Effector memory CD8-positive, alpha-beta T cell (primary cell): ENCODE data around the gene DICER1.
"Not testable (repeated sequence)": the region's sequence is repeated elsewhere in the genome, so short reads cannot be mapped to it uniquely, and the experiment has no call there.

ENCODE experiments used
- ATAC-seq: fragments of 150-1000 bp; cut with Tn5 transposase; replicated peaks from 2 replicates; pipeline ENCODE4 v1.10.0; 2021; ENCODE audit warnings: mild to moderate bottlenecking, moderate library complexity
- DNase-seq, 3 experiments: peaks; one replicate each; pipeline ENCODE4 v3.0.0; 2021
- H3K27ac Mint-ChIP-seq, 2 donors: one replicate each; pipeline ENCODE4 v1.8.0; 2022; ENCODE audit warnings: mild to moderate bottlenecking in 2 of 2, mixed read lengths in 2 of 2, moderate library complexity in 2 of 2
- H3K27me3 Mint-ChIP-seq, 2 donors: one replicate each; pipeline ENCODE4 v1.8.0; 2022; ENCODE audit warnings: mixed read lengths in 2 of 2
- H3K36me3 Mint-ChIP-seq: one replicate; pipeline ENCODE4 v1.8.0; 2022; ENCODE audit warnings: mild to moderate bottlenecking, moderate library complexity, mixed read lengths; ENCODE audit not compliant: insufficient read depth
- H3K4me1 Mint-ChIP-seq, 2 donors: one replicate each; pipeline ENCODE4 v1.8.0; 2022; ENCODE audit warnings: low read depth in 2 of 2, mixed read lengths in 2 of 2
- H3K4me3 Mint-ChIP-seq, 2 donors: one replicate each; pipeline ENCODE4 v1.8.0; 2022; ENCODE audit warnings: mild to moderate bottlenecking in 2 of 2, mixed read lengths in 2 of 2, moderate library complexity in 2 of 2
- H3K9me3 Mint-ChIP-seq, 2 donors: one replicate each; pipeline ENCODE4 v1.8.0; 2022; ENCODE audit warnings: mixed read lengths in 2 of 2

The DICER1 gene

GRCh38 chr14:95182379-95182778 is 25.1 kb upstream of the DICER1 start:
- H3K27ac Mint-ChIP-seq = no peak overlapping the region
- no peak overlapping the region for H3K4me3 Mint-ChIP-seq
- no peaks in the 10 kb centered on the region for H3K9me3 Mint-ChIP-seq
- H3K27me3 Mint-ChIP-seq = peaks cover 33 to 69% of the 10 kb centered on the region in 2 donors
- no peaks in the 10 kb centered on the region for H3K36me3 Mint-ChIP-seq
- DNase-seq (no peak), ATAC-seq (no peak)
- H3K4me1 Mint-ChIP-seq = peaks cover 0 to 2% of the 10 kb centered on the region in 2 donors

DNA sequence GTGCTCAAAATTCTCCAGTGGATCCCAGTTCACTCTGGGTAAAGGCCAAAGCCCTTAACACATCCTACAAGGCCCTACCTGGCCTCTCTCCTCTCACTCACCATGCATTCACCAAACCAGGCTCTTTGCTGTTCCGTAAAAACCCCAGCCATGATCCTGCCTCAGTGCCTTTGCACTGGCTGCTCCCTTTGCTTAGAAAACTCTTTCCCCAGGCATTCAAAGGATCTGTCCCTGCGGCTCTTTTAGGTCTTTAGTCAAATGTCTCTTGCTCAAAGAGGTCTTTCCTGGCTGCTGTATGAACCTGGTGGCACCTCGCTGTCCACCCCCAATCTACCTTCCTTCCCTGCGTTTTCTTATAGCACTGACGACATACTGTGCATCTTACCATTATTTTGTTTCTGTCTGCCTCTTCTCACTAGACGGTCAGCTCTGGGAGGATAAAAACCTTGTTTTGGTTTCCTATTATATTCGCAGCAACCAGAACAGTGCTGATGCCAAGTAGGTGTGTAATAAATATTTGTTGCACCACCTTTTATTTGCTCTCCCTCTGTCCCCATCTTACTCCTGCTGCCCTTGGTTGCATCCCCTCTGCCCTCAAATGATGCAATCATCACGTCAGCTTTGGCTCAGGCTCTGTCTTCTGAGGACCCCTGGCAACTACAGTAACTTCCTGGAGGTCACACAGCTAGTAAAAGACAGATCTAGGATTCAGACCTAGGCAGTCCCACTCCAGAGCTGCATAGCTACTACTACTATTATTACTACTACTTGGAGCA is 23.8 kb upstream of the DICER1 start:
- Mint-ChIP-seq H3K4me3 (no peak overlapping the region), H3K4me1 (peaks cover 0 to 2% of the 10 kb centered on the region in 2 donors), H3K27ac (no peak overlapping the region), H3K36me3 (no peaks in the 10 kb centered on the region), H3K9me3 (no peaks in the 10 kb centered on the region), H3K27me3 (peaks cover 21 to 57% of the 10 kb centered on the region in 2 donors)
- ATAC-seq (no peak), DNase-seq (no peak)

DNA sequence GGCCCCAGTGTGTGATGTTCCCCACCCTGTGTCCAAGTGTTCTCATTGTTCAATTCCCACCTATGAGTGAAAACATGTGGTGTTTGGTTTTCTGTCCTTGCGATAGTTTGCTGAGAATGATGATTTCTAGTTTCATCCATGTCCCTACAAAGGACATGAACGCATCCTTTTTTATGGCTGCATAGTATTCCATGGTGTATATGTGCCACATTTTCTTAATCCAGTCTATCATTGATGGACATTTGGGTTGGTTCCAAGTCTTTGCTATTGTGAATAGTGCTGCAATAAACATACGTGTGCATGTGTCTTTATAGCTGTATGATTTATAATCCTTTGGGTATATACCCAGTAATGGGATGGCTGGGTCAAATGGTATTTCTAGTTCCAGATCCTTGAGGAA is 18.3 kb upstream of the DICER1 start:
- H3K4me1 Mint-ChIP-seq, H3K9me3 Mint-ChIP-seq, DNase-seq, H3K27ac Mint-ChIP-seq, H3K4me3 Mint-ChIP-seq, H3K36me3 Mint-ChIP-seq, ATAC-seq: not testable (repeated sequence)
- H3K27me3 Mint-ChIP-seq = peaks cover 0 to 18% of the 10 kb centered on the region in 2 donors

DNA sequence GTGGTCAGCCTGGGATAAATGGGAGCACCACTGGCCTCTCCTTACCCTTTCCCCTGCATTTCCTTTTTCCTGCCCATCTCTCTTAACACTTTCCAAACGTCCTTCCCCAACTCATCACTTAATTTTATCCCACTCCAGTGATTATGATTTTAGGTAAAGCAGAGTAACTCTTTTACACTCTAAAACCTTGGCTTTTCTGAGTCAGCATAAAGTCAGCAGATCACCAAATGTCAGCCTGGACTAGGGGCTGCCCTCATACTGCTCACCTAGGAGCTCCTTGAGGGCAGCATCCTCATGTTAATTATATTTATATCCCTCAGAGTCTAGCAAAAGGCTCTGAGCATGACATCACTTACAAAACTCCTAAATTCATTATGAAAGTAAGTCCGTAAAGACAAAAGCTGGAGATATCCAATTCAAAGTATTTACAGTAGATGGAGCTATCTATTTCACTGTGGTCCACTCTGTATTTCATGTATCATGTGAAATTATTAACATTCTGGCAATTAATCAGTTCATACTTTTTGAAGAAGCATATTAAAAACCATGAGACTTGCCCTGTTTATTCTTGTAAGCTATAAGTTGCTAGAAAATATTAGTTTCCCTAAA is 17.0 kb upstream of the DICER1 start:
- H3K4me3 Mint-ChIP-seq = no peak overlapping the region
- no peak for DNase-seq
- H3K27ac Mint-ChIP-seq = no peak overlapping the region
- ATAC-seq = no peak
- H3K36me3 Mint-ChIP-seq = no peaks in the 10 kb centered on the region
- H3K4me1 Mint-ChIP-seq = peaks cover 0 to 3% of the 10 kb centered on the region in 2 donors
- H3K27me3 Mint-ChIP-seq = peaks cover 0 to 10% of the 10 kb centered on the region in 2 donors
- no peaks in the 10 kb centered on the region for H3K9me3 Mint-ChIP-seq

DNA sequence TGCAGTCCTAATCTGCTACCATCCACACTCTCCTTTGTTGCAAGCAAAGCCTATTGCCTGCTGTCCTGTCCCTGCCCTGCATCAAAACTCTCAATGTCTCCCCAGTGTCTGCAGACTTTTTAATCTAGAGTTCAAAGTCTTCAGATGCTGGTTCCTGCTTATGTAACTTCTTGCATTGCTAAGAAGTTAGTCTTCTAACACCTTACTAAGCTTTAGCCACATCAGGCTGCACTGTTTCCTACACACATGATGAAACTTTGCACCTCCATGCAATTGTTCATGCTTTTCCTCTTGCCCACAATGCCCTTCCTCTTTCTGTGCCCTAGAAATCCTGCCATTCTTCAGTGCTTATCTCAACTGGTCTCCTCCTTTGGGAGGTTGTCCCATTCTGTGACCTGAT is 16.2 kb upstream of the DICER1 start:
- Mint-ChIP-seq H3K27me3 (peaks cover 0 to 2% of the 10 kb centered on the region in 2 donors), H3K4me1 (peaks cover 0 to 3% of the 10 kb centered on the region in 2 donors), H3K4me3 (no peak overlapping the region), H3K27ac (no peak overlapping the region), H3K9me3 (no peaks in the 10 kb centered on the region), H3K36me3 (no peaks in the 10 kb centered on the region)
- DNase-seq (no peak), ATAC-seq (no peak)

GRCh38 chr14:95167177-95167576 is 9.8 kb upstream of the DICER1 start:
- no peak overlapping the region for H3K4me3 Mint-ChIP-seq
- H3K27me3 Mint-ChIP-seq = no peaks in the 10 kb centered on the region
- H3K36me3 Mint-ChIP-seq = no peaks in the 10 kb centered on the region
- peaks cover 0 to 6% of the 10 kb centered on the region in 2 donors for H3K9me3 Mint-ChIP-seq
- H3K4me1 Mint-ChIP-seq = no peaks in the 10 kb centered on the region
- ATAC-seq (no peak), DNase-seq (no peak)
- H3K27ac Mint-ChIP-seq = no peak overlapping the region

GRCh38 chr14:95165517-95165916 is 8.2 kb upstream of the DICER1 start:
- H3K27ac Mint-ChIP-seq = no peak overlapping the region
- DNase-seq (no peak), ATAC-seq (no peak)
- H3K9me3 Mint-ChIP-seq = peaks cover 0 to 6% of the 10 kb centered on the region in 2 donors
- no peaks in the 10 kb centered on the region for H3K27me3 Mint-ChIP-seq
- H3K4me1 Mint-ChIP-seq = peaks cover 0 to 6% of the 10 kb centered on the region in 2 donors
- H3K4me3 Mint-ChIP-seq = no peak overlapping the region
- no peaks in the 10 kb centered on the region for H3K36me3 Mint-ChIP-seq

DNA sequence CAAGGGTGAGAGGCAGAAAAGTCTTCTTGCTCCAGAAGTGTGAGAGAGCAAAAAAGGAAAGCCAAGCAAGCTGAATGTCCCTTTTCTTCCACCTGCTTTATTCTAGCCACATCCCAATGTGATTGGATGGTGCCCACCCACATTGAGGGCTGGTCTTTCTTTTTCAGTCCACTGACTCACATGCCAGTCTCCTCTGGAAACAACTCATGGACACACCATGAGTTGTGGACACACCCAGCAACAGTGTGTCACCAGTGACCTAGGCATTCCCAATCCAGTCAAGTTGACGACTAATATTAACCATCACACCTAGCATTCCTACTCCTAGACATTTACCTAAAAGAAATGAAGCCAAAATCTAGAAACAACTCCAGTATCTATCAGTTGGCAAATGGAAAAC is 7.2 kb upstream of the DICER1 start:
- Mint-ChIP-seq H3K36me3 (no peaks in the 10 kb centered on the region), H3K4me1 (peaks cover 0 to 6% of the 10 kb centered on the region in 2 donors), H3K27me3 (no peaks in the 10 kb centered on the region), H3K27ac (no peak overlapping the region), H3K9me3 (peaks cover 0 to 6% of the 10 kb centered on the region in 2 donors), H3K4me3 (no peak overlapping the region)
- no peak for DNase-seq
- no peak for ATAC-seq

DNA sequence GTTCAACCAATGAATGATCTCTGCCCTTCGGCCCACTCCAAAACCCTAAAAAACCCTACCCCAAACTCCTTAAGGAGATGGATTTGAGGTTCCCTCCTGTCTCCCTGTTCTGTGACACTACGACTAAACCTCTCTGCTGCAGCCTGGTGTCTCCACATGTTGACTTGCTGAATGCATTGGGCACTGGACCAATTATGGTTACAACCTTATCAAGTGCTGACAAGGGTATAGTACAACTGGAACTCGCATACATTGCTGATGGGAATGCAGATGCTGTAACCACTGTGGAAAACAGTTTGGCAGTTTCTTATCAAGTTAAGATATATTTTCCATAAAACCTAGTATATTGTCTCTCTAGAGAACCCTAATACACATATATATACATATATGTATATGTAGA is 6.3 kb upstream of the DICER1 start:
- H3K27me3 Mint-ChIP-seq = no peaks in the 10 kb centered on the region
- DNase-seq (no peak), ATAC-seq (no peak)
- H3K4me1 Mint-ChIP-seq = peaks cover 0 to 6% of the 10 kb centered on the region in 2 donors
- H3K27ac Mint-ChIP-seq = no peak overlapping the region
- peaks cover 0 to 6% of the 10 kb centered on the region in 2 donors for H3K9me3 Mint-ChIP-seq
- no peak overlapping the region for H3K4me3 Mint-ChIP-seq
- no peaks in the 10 kb centered on the region for H3K36me3 Mint-ChIP-seq

GRCh38 chr14:95163132-95163531 is 5.8 kb upstream of the DICER1 start:
- Mint-ChIP-seq H3K4me1 (peaks cover under 1 to 7% of the 10 kb centered on the region in 2 donors), H3K36me3 (peaks cover 3% of the 10 kb centered on the region), H3K4me3 (no peak overlapping the region), H3K27ac (no peak overlapping the region), H3K9me3 (peaks cover 0 to 6% of the 10 kb centered on the region in 2 donors), H3K27me3 (no peaks in the 10 kb centered on the region)
- no peak for ATAC-seq
- DNase-seq = no peak

- no peak for ATAC-seq
- Mint-ChIP-seq H3K36me3 (peaks cover 8% of the 10 kb centered on the region), H3K27ac (no peak overlapping the region), H3K9me3 (peaks cover 0 to 6% of the 10 kb centered on the region in 2 donors), H3K27me3 (no peaks in the 10 kb centered on the region), H3K4me1 (peaks cover 6 to 12% of the 10 kb centered on the region in 2 donors), H3K4me3 (no peak overlapping the region)
- DNase-seq = no peak
Measured at GRCh38 chr14:95162641-95163040, 5.3 kb upstream of the DICER1 start.

- peak overlapping the region; percentile 99 to 100 for H3K27ac Mint-ChIP-seq
- H3K4me3 Mint-ChIP-seq = peak overlapping the region; percentile 97 to 98
- DNase-seq (no peak), ATAC-seq (peak; percentile 42)
- H3K27me3 Mint-ChIP-seq = no peaks in the 10 kb centered on the region
- H3K9me3 Mint-ChIP-seq = no peaks in the 10 kb centered on the region
- peaks cover 13% of the 10 kb centered on the region for H3K36me3 Mint-ChIP-seq
- H3K4me1 Mint-ChIP-seq = peaks cover 34 to 50% of the 10 kb centered on the region in 2 donors
Measured at GRCh38 chr14:95157048-95157326, 342 bp downstream of the DICER1 start.

DNA sequence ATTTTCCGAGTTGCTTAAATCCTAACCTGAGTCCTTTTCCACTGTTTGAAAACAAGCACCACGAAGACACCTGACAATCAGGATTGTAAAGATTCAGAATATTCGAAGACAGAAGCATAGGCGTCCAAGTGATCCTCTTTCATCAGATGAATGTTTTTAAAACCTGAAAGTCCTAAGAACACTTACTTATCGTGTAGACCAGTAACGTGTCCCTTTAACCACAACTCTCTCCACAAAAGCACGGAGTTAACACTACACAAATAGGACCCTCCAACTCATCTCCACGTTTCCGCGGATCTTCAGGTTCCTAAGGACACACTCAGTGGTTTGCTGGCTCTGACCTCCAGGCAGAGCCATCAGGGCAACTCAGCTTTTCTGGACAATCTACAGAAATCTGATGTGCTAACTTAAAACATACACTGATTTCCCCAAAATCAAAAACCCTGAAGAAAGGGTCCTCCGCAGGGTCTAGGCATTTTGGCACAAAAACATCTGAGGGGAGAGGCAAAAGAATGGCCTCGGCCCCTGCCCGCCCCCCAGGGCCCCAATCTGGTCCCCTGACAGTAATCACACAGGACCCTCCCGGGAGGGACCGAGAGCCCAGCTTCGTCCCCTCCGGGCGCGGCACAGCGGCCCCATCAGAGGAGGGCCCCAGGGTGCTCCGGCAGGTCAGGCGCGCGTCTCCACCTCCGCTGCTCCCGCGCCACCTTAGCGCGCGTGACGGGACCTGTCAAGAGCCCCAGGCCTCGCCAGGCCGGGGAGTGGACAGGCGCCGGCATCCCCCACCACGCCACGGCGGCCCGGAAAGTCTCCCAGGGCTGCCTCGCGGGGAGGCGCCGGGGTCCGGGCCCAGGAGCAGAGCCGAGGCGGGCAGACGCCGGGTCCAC is 925 bp downstream of the DICER1 start:
- peaks cover 37 to 50% of the 10 kb centered on the region in 2 donors for H3K4me1 Mint-ChIP-seq
- H3K4me3 Mint-ChIP-seq = peak overlapping the region; percentile 78 to 80
- H3K36me3 Mint-ChIP-seq = peaks cover 13% of the 10 kb centered on the region
- H3K9me3 Mint-ChIP-seq = no peaks in the 10 kb centered on the region
- peak overlapping the region; percentile 44 to 75 for H3K27ac Mint-ChIP-seq
- peak in 1 of 3 experiments; percentile 29 for DNase-seq
- no peaks in the 10 kb centered on the region for H3K27me3 Mint-ChIP-seq
- ATAC-seq = peak; percentile 23
